Activated T-cell treated with anti-CD3 and anti-CD28 coated beads for 24 hours (primary cell): ENCODE data around the gene ENTREP3.
"Not testable (repeated sequence)": the region's sequence is repeated elsewhere in the genome, so short reads cannot be mapped to it uniquely, and the experiment has no call there.

ENCODE experiments used
- DNase-seq: peaks from one replicate; pipeline ENCODE4 v3.0.0-alpha.2; 2020; ENCODE audit warnings: low read depth

Gene ENTREP3, protein sequence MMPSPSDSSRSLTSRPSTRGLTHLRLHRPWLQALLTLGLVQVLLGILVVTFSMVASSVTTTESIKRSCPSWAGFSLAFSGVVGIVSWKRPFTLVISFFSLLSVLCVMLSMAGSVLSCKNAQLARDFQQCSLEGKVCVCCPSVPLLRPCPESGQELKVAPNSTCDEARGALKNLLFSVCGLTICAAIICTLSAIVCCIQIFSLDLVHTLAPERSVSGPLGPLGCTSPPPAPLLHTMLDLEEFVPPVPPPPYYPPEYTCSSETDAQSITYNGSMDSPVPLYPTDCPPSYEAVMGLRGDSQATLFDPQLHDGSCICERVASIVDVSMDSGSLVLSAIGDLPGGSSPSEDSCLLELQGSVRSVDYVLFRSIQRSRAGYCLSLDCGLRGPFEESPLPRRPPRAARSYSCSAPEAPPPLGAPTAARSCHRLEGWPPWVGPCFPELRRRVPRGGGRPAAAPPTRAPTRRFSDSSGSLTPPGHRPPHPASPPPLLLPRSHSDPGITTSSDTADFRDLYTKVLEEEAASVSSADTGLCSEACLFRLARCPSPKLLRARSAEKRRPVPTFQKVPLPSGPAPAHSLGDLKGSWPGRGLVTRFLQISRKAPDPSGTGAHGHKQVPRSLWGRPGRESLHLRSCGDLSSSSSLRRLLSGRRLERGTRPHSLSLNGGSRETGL

DNA sequence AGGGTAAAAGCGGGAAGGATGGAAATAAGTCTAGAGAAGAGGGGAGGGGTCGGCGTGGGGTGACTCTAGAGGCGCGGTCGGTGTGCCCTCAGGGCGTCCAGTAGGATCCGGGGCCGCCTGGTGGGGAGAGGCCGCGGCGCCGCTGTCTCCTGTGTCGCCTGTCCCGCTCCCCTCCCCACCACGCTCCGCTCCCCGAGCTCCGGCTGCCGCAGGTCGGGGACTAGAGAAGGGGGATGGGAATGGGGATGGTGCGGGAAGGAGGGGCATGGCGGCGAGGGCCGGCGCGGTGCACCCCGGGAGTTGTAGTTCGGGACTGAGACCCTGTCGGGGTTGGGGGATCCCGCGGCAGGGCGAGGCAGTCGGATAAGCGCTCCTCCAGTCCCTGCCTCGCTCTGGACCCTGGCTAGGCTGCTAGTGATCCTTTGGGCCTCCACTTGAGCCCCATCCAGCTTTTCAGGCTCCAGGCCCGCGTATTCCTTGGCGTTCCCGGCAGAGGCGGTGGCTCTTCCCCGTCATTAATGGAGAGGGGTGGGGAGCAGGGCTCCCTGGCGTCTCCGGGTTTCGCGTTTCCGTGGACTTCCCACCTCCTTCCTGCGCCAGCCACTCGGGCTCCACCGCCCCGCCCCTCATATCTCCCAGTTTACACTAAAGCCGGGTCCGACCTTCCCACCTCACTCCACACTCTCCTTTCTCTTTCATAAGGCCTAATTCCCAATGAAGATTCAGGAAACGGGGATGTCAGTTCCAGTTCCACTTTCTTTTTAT, at the start of gene ENTREP3:
TSS of gene ENTREP3 (minus strand) at position 241 of the 765 bp plus-strand sequence. CDS start 606 bp downstream, outside the sequence.
- peak; percentile 74 for DNase-seq

DNA sequence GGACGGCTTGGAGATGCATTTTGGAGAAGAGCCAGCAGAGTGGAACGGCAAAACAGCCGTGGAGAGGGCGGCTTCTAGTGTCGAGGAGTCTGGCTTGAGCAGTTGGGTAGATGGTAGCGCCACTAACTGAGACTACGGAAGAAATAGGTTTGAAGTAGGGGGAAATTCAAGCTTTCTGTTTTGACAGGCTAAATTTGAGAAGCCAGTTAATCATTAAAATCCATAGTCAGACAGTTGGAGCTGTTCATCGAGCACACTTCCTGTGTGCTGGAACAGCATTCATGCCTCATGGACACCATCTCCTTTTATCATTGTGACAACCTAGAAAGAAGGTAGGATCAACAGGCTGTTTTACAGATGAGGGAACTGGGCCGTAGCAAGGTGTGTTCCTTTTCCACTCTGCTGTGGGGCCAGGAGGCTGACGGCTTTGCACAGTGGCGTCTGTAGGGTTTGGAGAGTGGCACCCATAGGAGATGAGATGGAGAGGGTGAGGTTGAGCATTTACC, 49.3 kb upstream of the ENTREP3 start:
- no peak for DNase-seq

DNA sequence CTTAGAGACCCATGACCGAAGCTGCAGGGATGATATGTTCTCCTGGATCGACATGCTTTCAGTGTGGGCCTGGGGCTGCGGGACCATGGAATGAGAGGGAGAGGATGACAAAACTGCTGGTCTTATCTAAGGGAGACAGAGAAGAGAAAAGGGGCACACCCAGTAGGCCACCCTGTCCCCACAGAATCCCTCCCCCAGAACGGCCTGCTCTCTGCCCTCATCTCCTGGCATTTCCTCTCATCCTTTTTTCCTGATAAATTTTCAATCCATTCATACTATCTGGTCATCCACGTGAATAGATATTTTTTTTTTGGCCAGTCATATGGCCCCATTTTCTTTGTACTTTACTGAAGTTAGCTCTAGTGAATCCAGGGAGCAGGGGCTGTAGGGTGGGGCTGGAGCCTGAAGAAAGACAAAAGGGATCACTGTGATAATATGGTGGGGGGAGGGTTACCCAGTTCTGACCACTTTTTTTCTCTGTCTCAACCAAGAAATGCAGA, 46.1 kb upstream of the ENTREP3 start, which contains the start of gene PKLR:
TSS of gene PKLR (minus strand) at position 97 of the 500 bp plus-strand sequence. CDS start at position 54, 43 bp downstream.
- DNase-seq = no peak

DNA sequence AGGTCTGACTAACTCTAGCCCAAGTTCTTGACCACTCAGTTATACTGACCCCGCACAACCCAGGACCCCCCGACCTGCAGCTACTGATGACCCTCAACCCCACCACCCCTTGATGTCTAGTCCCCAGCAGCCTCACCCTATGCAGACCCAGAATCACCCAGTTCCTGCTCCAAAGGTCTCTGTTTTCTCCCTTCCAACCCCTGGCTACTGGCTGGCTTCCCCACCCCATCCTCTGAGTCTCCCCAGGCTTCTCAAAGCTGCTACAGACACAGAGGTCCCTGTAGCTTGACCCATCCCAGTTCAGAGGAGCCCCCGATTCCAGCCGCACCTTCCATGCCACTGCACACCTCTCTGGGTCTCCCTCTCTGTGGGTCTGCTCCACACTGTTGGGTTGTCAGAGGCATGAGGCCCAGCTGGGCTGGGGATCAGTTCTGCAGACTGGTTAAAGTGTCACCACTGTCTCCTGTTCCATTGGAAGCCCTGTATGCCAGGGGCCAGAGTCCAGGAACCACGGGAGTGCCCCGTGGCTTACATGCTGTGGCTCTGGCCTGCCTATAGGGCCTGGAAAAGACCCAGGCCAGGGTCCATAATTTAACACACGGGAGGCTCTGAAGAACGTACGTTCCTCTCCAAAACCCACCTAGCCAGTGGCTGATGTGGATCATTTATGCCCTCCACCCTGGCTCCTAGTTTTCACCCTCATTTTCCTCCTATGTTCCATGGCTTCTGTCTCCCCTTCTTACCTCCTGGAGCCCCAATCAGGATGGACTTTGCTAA, 45.5 kb upstream of the ENTREP3 start:
- no peak for DNase-seq

DNA sequence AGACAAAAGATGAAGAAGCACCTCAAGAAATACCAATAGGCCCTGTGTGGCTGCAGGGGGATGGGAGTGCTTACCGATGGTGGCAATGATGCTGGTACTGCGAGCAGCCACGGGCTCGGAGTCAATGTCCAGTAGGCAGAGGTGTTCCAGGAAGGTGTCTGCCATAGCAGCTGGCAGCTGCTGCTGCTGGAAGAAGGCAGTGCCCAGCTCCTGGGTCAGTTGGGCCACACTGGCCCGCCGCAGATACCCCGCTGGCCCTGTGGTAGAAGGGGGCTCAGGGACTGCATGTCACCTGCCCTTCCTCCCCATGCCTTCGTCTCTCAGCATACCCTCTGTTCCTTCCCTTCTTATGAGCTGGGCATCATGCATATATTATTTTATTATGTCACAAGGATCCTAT, 44.7 kb upstream of the ENTREP3 start:
- no peak for DNase-seq

DNA sequence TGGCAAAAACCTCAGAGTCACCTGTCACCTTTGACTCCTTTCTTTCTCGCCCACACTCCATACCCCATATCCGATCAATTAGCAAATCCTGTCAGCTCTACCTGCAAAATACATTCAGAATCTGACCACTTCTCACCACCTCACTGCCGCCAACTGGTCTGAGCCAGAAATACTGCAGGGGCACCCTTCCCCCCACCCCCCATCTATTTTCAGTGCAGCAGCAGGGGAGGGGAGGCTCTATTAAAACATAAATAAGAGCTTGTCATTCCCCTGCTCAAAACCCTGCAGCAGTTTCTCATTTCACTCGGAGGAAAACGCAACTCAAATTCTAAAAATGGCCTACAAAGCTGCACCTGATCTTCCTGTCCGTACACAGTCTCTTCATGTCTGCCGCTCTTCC, 42.1 kb upstream of the ENTREP3 start:
- DNase-seq = no peak

DNA sequence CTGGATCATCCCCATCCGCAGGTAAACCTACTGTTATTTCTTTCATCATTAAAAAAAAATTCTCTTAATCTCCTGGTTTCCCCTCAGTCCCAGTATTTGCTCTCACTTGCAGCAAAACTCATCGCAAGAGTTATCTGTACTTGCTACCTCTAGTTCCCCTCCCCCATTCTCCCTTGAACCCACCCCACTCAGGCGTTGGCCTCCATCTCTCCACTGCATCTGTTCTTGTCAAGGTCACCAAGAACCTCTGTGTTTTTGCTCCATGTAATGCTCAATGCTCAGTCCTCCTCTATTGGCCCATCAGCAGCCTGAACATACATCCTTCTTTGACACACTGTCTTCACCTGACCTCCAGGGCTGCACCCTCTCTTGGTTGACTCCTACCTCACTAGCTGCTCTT, 41.4 kb upstream of the ENTREP3 start:
- DNase-seq = no peak

DNA sequence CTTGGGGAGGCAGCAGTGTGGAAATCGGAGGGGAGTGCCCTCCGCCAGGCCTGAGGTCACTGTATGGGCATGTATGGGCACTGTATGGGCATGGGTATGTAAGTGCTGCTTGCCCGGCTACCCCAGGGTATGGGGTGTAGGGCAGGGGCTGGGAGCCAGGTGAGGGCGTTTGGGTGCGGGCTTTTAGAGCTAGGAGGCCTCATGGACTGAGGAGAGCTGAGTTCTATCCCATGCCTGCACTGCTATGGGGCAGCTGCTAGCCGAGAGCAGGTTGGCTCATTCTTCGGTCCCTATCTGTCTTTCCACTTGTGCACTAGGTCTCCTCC, 40.6 kb upstream of the ENTREP3 start:
- no peak for DNase-seq

DNA sequence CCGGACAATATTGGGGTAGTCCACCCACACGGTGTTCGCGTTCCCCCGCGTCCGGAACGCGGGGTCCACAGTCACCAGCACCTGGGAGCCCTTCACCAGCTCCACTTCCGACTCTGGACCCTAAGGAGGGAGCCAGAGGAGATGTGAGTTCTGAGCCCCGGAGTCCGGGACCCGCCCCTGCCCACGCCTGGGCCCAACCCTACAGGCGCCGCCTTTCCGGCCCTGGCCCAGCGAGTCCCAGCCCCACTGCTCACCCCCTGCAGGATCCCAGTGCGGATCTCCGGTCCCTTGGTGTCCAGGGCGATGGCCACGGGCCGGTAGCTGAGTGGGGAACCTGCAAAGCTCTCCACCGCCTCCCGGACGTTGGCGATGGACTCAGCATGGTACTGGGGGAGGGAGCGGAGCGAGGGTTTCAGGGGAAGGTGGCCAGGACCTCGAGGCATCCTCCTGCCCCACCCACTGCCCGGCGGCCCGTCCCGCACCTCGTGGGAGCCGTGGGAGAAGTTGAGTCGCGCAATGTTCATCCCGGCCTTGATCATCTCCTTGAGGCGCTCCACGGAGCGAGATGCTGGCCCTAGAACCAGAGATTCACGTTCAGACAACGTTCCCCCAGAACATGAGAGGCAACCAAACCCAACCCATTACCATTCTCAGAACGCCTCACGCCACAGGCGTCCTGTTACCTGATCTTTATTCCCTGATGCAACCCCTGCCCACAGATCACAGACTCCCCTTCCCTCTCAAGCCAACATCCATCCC, 40.1 kb upstream of the ENTREP3 start:
- DNase-seq = no peak

DNA sequence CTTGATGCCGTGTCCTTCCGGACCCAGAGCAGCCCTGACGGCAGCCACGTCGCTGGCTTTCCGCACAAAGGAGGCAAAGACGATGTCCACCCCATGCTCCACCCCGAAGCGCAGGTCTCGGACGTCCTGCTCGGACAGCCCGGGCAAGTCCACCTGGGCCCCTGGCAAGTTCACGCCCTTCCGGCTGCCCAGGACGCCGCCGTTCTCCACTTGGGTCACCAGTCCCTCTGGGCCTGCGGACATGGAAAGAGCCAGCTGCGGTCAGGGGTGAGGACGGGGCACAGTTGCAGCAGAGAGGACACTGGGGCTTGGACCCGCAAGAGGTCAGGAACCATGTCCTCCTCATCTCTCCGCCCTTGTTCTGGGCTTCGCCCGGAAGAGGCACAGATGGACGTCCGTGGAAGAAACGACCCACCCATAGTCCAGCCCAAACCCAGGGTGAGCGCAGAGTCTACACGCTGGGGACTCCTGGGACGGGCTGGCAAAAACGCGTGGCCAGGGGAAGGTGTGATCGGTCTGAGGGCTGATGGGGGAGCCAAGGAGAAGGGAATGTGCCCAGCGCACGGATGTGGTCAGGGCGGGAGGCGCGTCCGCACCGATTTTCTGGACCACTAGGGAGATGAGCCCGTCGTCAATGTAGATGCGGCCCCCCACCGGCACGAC, 39.4 kb upstream of the ENTREP3 start:
- DNase-seq = no peak

DNA sequence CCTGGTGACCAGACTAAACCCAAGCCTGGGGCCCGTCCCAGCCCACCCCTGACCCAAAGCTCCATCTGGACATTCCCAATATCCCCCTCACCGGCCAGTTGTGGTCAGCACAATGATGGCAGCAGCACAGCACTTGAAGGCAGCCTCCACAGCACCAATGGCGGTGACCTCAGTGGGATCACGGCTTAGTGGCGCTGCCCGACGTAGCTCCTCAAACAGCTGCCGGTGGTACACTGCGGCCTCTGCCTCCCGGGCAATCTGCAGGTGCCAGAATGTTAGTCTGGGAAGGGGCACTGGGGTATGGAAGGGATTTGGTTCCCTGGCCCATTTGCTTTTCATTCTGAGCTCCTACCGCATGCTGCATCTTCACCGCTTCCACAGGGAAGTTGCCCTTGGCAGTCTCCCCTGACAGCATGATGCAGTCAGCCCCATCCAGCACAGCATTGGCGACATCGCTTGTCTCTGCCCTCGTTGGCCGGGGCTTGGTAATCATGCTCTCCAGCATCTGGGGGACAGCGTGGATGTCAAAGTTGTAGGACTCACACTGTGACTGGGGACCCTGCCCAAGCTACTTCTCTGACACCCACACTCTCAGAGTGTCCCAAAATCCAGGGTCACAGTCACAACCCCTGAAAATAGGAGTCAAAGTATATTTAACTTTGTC, 37.9 kb upstream of the ENTREP3 start:
- DNase-seq = no peak

DNA sequence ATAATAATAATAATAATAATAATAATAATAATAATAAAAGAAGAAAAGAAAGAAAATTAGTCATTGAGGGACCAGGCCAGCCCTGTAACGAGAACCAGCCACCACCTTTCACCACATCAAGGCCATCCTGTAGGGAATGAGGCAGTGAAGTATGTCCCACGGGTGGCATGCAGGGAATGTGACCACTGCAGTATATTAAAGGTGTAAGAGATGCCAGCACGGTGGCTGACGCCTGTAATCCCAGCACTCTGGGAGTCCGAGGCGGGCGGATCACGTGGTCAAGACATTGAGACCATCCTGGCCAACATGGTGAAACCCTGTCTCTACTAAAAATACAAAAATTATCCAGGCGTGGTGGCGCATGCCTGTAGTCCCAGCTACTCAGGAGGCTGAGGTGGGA, 35.7 kb upstream of the ENTREP3 start:
- DNase-seq = not testable (repeated sequence)

DNA sequence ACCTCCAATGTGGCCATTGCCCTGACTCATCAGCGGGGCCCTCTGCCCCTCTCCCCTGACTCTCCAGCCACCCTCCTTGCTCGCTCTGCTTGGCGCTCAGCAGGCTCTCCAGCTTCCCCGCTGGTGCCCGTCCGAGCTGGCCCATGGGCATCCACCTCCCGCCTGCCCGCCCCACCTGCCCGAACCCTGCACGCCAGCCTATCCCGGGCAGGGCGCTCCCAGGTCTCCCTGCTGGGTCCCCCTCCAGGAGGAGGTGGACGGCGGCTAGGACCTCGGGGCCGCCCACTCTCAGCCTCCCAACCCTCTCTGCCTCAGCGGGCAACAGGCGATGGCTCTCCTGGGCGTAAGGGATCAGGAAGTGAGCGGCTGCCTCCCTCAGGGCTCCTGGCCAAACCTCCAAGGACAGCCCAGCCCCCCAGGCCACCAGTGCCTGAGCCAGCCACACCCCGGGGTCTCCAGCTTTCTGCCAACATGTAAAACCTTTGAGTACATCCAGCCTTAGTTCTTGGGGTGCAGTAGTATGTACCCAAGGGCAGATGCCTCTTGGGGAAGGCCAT, 32.8 kb upstream of the ENTREP3 start:
- DNase-seq = no peak

DNA sequence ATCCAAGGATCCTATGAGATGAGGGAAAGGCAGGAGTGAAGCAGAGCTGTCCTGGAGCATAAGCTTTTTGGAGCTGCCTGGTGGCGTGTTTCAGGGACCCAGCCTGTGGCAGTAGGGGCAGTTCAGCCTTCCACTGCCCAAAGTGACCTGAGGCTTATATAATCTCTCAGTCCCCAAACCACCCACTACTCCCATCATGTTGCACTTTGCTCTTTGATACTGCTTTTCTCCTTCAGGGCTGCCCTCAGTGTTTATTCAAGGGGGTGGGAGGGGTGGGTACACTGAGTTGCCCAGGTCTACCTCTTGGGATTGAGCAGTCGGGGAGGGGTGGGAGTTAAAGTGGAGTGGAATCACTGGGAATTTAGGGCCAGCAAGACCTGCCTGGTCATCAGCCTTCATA, 31.3 kb upstream of the ENTREP3 start:
- DNase-seq = no peak

DNA sequence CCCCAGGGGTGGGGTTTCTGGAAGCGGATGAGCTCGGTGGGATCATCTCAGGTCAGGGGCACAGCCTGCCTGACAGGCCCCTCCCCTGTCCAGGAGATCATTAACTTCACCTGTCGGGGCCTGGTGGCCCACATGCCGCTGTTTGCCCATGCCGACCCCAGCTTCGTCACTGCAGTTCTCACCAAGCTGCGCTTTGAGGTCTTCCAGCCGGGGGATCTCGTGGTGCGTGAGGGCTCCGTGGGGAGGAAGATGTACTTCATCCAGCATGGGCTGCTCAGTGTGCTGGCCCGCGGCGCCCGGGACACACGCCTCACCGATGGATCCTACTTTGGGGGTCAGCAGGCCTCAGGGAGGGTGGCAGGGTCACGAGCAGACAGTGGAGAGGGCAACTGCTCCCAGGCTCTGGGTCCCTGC, 30.4 kb upstream of the ENTREP3 start:
- no peak for DNase-seq

DNA sequence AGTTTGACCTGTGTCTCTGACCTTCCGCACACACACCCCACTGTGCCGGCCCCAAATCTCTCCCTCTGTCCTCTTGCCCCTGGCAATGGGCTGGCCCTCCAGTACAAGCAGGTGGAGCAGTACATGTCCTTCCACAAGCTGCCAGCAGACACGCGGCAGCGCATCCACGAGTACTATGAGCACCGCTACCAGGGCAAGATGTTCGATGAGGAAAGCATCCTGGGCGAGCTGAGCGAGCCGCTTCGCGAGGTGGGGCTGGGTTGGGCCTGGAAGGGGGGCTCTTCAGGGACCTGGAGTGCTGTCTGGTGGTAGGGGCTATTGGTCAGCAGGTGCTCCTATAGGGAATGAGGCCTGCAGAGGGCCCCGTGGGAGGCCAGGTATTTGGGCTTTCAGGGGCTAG, 29.8 kb upstream of the ENTREP3 start:
- DNase-seq = no peak

DNA sequence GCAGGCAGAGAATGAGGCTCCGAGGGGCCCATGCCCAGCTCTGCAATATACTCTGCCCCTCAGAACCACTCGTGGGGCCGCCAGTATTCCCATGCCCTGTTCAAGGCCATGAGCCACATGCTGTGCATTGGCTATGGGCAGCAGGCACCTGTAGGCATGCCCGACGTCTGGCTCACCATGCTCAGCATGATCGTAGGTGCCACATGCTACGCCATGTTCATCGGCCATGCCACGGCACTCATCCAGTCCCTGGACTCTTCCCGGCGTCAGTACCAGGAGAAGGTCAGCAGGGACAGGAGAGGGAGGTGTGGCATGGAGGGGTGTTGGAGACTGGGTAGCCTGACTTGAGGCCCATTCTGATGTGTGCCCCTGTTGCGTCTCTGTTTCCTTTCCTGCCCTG, 29.2 kb upstream of the ENTREP3 start:
- DNase-seq = no peak

DNA sequence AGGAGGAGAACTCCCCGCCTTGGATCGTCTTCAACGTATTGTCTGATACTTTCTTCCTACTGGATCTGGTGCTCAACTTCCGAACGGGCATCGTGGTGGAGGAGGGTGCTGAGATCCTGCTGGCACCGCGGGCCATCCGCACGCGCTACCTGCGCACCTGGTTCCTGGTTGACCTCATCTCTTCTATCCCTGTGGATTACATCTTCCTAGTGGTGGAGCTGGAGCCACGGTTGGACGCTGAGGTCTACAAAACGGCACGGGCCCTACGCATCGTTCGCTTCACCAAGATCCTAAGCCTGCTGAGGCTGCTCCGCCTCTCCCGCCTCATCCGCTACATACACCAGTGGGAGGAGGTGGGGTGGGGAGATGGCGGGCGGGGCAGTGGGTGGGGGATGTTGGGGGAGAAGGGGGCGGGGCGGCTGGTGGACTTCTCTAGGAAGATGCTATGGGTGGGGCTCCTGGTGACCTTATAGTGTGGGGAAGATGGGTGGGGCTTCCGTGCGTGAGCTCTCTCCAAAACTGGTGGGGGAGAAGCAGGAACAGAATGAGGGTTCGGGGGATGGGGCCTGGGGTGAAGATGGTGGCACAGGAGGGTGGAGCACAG, 27.3 kb upstream of the ENTREP3 start:
- DNase-seq = no peak

DNA sequence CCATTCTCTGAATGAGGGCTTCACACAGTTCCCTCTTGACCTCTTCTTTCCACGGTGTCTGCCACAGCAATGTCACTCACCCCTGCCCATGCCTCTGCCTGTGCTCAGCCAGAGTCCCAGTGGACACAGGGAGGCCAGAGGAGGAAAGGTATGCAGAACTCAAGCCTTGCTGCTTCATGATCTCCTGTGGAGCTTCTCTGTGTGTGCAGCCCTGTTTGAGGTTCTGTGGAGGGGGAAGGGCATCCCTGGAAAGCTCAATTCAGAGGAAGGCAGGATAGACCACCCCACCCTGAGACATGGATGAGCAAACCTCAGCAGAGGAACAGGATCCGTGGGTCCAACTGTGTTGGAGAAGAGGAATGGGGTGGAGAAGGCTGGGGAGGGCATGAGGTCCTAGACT, 24.0 kb upstream of the ENTREP3 start:
- DNase-seq = no peak
